ENCODE results near the gene POLD3. TPM values are rescaled to one million over a fixed set of nuclear protein-coding genes. Genes with fewer than 3 reads are reported as not detected.

Gene POLD3, protein sequence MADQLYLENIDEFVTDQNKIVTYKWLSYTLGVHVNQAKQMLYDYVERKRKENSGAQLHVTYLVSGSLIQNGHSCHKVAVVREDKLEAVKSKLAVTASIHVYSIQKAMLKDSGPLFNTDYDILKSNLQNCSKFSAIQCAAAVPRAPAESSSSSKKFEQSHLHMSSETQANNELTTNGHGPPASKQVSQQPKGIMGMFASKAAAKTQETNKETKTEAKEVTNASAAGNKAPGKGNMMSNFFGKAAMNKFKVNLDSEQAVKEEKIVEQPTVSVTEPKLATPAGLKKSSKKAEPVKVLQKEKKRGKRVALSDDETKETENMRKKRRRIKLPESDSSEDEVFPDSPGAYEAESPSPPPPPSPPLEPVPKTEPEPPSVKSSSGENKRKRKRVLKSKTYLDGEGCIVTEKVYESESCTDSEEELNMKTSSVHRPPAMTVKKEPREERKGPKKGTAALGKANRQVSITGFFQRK
- total RNA-seq: 10 to 100 TPM; 46.0 to 54.3 TPM

DNA sequence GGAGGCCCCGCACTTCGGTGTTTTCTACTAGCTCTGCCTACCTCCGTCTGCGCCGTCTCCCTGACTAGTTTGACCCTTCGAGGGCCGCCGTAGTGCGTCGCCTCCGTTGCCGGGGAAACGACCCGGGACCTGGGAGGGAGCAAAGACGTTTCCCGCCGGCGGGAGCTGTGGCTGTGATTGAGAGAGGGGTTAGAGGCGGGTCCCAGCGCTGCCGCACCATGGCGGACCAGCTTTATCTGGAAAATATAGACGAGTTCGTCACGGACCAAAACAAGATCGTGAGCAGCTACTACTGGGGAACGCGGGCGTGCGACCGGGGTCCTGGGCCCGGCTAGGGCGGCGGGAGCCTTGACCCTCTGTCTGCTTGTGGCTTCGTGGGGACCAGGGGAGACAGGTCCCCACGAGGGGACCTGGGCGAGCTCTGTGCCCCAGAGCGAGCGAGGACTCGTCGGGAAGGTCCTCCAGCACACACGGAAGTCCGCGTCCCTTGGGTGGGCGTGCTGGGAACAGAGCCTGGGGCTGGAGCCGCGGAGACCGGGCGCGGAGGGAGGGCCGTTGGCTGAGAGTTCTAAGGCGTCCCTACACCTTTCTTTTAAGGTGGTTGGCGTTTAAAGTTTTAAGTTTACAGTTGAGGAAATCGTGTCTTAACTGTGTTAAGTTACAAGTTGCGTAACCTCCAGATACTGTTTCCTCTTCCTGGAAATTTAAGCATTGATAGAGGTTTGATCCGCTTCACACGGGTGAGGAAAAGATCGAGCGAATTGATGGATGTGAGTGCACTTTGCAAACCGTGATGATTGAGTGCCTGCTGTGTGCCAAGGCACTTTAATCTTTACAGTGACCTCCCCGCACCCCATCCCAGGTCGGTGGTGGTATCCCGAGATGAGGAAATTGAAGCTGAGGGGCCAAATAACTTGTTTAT, at the start of gene POLD3:
Gene POLD3 (plus strand): TSS at position 142 of the 922 bp plus-strand sequence. CDS start 77 bp downstream, at position 219.
- peak; percentile 98 for ATAC-seq (replicated peaks)
- Mint-ChIP-seq H3K27me3 (no peaks in the 10 kb centered on the region), H3K4me3 (peak within 1 kb of the TSS; percentile 95), H3K4me1 (peaks cover 16% of the 10 kb centered on the region), H3K27ac (peak within 1 kb of the TSS; percentile 96), H3K36me3 (ENCODE audit: low read depth) (peaks cover 54% of the 10 kb centered on the region), H3K9me3 (no peaks in the 10 kb centered on the region)

DNA sequence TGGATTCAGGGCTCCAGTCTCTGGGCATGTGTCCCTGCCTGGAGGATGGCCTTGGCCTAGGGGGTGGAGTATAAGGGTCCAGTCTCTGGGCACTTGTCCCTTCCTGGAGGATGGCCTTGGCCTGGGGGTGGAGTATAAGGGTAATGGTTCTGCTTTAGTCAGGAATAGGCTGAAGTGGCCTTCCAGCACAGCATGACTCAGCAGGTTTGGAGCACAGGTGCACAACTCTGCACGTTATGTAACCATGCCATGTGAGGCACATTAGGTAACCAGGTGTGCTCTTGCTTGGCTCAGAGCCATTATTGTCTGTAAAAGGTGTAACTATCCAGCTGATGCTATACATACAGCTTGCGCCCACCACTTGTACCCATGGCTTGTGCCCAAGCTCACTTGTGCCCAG, 48.4 kb upstream of the POLD3 start:
- no peak overlapping the region for H3K27ac Mint-ChIP-seq
- H3K9me3 Mint-ChIP-seq: no peaks in the 10 kb centered on the region
- no peak for ATAC-seq (replicated peaks)
- H3K36me3 Mint-ChIP-seq (ENCODE audit: low read depth): no peaks in the 10 kb centered on the region
- H3K4me3 Mint-ChIP-seq: no peak overlapping the region
- H3K27me3 Mint-ChIP-seq: no peaks in the 10 kb centered on the region
- H3K4me1 Mint-ChIP-seq: no peaks in the 10 kb centered on the region

DNA sequence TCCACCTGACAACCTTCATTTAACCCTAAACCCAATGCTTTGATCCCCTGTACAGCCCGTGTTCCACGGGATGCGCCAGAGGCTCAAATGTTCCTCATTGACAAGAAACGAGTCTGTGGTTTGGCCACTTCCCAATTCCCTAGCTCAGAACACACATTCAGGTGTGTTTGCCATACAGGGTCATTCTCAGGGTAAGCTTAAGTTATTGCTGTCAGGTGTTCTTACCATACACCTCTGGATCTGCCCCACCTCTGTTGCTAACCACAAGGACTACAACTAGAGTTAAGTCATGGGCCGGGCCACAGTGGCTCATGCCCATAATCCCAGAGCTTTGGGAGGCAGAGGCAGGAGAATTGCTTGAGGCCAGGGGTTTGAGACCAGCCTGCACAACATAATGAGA, 45.6 kb upstream of the POLD3 start:
- Mint-ChIP-seq H3K27me3 (no peaks in the 10 kb centered on the region), H3K4me1 (no peaks in the 10 kb centered on the region), H3K27ac (no peak overlapping the region), H3K9me3 (no peaks in the 10 kb centered on the region), H3K36me3 (ENCODE audit: low read depth) (no peaks in the 10 kb centered on the region), H3K4me3 (no peak overlapping the region)
- no peak for ATAC-seq (replicated peaks)

- Mint-ChIP-seq H3K36me3 (ENCODE audit: low read depth) (no peaks in the 10 kb centered on the region), H3K4me1 (no peaks in the 10 kb centered on the region), H3K9me3 (peaks cover 3% of the 10 kb centered on the region), H3K27ac (no peak overlapping the region), H3K27me3 (peaks cover 3% of the 10 kb centered on the region), H3K4me3 (no peak overlapping the region)
- ATAC-seq (replicated peaks): no peak
Observed at GRCh38 chr11:74550991-74551753, 41.2 kb upstream of the POLD3 start.

GRCh38 chr11:74551754-74552145, 40.6 kb upstream of the POLD3 start:
- Mint-ChIP-seq H3K27ac (no peak overlapping the region), H3K36me3 (ENCODE audit: low read depth) (no peaks in the 10 kb centered on the region), H3K4me3 (no peak overlapping the region), H3K27me3 (peaks cover 3% of the 10 kb centered on the region), H3K9me3 (peaks cover 5% of the 10 kb centered on the region), H3K4me1 (no peaks in the 10 kb centered on the region)
- ATAC-seq (replicated peaks): no peak

- Mint-ChIP-seq H3K27me3 (peaks cover 3% of the 10 kb centered on the region), H3K36me3 (ENCODE audit: low read depth) (no peaks in the 10 kb centered on the region), H3K9me3 (peaks cover 6% of the 10 kb centered on the region), H3K27ac (no peak overlapping the region), H3K4me3 (no peak overlapping the region), H3K4me1 (no peaks in the 10 kb centered on the region)
- no peak for ATAC-seq (replicated peaks)
Observed at GRCh38 chr11:74557526-74557925, 34.9 kb upstream of the POLD3 start.

DNA sequence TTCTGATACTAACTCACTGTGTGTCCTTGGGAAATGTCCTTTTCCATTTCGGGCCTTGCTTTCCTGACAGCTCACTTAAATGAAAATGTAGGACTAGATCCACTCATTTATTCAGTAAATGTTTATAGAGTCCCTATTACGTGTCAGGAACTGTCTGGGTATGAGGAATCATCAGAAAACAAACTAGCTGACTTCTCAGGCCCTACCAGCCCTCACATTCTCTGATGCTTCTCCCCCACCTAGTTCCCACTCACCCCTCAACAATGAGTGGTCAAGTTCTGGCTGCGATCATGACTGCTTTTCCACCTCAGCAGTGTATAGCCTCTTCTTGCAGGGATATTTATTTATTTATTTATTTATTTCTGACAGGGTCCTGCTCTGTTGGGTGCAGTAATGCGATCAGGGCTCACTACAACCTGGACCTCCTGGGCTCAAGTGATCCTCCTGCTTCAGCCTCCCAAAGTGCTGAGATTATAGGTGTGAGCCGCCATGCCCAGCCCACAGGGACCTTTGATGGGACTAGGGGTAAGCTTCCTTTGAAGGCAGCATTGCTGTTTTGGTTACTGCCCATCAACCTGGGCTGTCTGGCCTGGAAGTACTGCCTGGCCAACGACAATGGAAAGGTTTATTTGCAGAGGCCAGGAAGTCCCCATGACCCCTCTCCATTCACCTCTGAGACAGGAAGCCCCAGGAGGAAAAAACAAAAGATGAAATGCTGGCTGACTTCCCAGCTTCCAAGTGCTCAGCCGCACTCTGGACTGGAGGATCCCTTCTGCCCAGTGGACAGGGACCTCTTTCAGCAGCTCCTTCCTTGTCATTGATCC, 33.1 kb upstream of the POLD3 start:
- Mint-ChIP-seq H3K27ac (no peak overlapping the region), H3K4me3 (no peak overlapping the region), H3K9me3 (peaks cover 6% of the 10 kb centered on the region), H3K27me3 (peaks cover 3% of the 10 kb centered on the region), H3K36me3 (ENCODE audit: low read depth) (no peaks in the 10 kb centered on the region), H3K4me1 (no peaks in the 10 kb centered on the region)
- no peak for ATAC-seq (replicated peaks)

- Mint-ChIP-seq H3K4me3 (no peak overlapping the region), H3K4me1 (no peaks in the 10 kb centered on the region), H3K27me3 (peaks cover 3% of the 10 kb centered on the region), H3K9me3 (peaks cover 6% of the 10 kb centered on the region), H3K36me3 (ENCODE audit: low read depth) (no peaks in the 10 kb centered on the region), H3K27ac (no peak overlapping the region)
- no peak for ATAC-seq (replicated peaks)
Observed at GRCh38 chr11:74559934-74560309, 32.5 kb upstream of the POLD3 start.

DNA sequence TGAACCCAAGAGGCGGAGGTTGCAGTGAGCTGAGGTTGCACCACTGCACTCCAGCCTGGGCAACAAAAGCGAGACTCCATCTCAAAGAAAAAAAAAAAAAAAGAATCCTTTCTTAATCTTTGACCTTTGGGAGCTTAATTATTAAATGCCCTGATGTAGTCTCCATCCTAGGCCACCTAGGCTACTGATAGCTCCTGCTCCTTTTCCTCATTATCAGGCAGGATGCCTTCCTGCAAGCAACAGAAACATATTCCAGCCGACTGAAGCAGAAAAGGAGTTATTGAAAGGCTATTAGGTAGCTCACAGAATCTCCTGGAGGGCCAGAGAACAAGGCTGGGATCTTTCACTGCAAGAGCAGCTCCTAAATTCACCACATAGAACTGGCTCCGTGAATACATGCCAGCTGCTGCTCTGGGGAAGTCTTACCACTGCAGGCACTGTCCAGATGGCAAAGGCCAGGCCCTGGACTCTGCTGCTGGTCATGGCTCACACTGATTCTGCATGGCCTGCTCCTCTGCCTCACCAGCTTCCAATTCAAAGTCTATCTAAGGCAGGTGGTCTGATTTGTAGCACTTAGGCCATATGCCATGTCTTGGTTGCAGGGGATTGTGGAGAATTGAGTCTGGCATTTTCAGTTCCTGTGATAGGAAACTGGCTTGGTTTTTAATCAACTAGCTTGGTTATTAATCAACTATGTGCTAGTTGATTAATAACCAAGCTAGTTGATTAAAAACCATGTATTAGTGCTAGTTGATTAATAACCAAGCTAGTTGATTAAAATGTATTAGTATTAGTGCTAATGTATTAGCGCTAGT, 26.0 kb upstream of the POLD3 start:
- no peaks in the 10 kb centered on the region for H3K4me1 Mint-ChIP-seq
- no peaks in the 10 kb centered on the region for H3K27me3 Mint-ChIP-seq
- H3K9me3 Mint-ChIP-seq: no peaks in the 10 kb centered on the region
- no peak for ATAC-seq (replicated peaks)
- H3K36me3 Mint-ChIP-seq (ENCODE audit: low read depth): no peaks in the 10 kb centered on the region
- H3K27ac Mint-ChIP-seq: no peak overlapping the region
- H3K4me3 Mint-ChIP-seq: no peak overlapping the region

DNA sequence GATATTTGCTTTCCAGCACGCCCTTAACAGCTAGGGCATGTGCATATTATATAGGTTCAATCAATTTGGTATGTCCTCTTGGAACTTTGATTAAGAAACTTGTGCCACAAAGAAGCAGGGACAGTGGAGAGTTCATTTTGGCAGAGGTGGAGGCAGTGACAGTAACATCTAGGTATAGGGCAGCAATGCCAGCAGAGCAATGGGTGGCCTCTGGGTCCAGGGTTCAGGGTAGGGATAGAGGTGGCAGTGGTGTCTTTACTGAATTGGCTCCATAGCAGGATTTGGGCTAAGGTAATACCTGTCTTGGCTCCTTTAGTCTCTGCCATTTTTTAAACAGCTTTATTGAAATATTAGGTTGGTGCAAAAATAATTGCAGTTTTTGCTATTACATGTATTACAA, 24.4 kb upstream of the POLD3 start:
- Mint-ChIP-seq H3K27me3 (peaks cover 3% of the 10 kb centered on the region), H3K36me3 (ENCODE audit: low read depth) (no peaks in the 10 kb centered on the region), H3K9me3 (no peaks in the 10 kb centered on the region), H3K4me3 (no peak overlapping the region), H3K27ac (no peak overlapping the region), H3K4me1 (no peaks in the 10 kb centered on the region)
- ATAC-seq (replicated peaks): no peak

GRCh38 chr11:74570266-74571061, 21.9 kb upstream of the POLD3 start:
- Mint-ChIP-seq H3K36me3 (ENCODE audit: low read depth) (no peaks in the 10 kb centered on the region), H3K4me3 (no peak overlapping the region), H3K9me3 (no peaks in the 10 kb centered on the region), H3K4me1 (no peaks in the 10 kb centered on the region), H3K27me3 (peaks cover 3% of the 10 kb centered on the region), H3K27ac (no peak overlapping the region)
- ATAC-seq (replicated peaks): peak; percentile 56

GRCh38 chr11:74571062-74571399, 21.4 kb upstream of the POLD3 start:
- peaks cover 3% of the 10 kb centered on the region for H3K27me3 Mint-ChIP-seq

More at GRCh38 chr11:74571062-74571399, 21.4 kb upstream of the POLD3 start:
- Mint-ChIP-seq H3K27ac (no peak overlapping the region), H3K9me3 (no peaks in the 10 kb centered on the region), H3K36me3 (ENCODE audit: low read depth) (no peaks in the 10 kb centered on the region), H3K4me3 (no peak overlapping the region), H3K4me1 (no peaks in the 10 kb centered on the region)
- no peak for ATAC-seq (replicated peaks)
